Heart right ventricle (tissue), 16 donors: ENCODE results near the gene CCDC91. TPM values are rescaled to one million over a fixed set of nuclear protein-coding genes. Genes with fewer than 3 reads are reported as not detected.

Experiments
- ATAC-seq, 8 donors: fragments of 200-7000 bp; cut with Tn5 transposase; one replicate each; pipeline ENCODE4 v1.9.1; 2020; ENCODE audit warnings: mild to moderate bottlenecking in 8 of 8, moderate library complexity in 8 of 8, moderate number of reproducible peaks in 1 of 8
- DNase-seq, 2 donors: peaks; one replicate each; pipeline ENCODE4 v3.0.0-alpha.2; 2020
- H3K27ac ChIP-seq, 10 donors: fragments of 200-600 bp; sonication (generic) in 2 of 10; one replicate each; pipeline versions ENCODE4 v1.5.0 to v1.8.0; 2020 to 2022; ENCODE audit warnings: mild to moderate bottlenecking in 3 of 10
- H3K27me3 ChIP-seq, 7 donors: fragments of 200-600 bp; one replicate each; pipeline ENCODE4 v1.8.0; 2021 to 2022; ENCODE audit warnings: mild to moderate bottlenecking in 2 of 7
- H3K36me3 ChIP-seq, 9 donors: fragments of 200-600 bp; sonication (generic) in 1 of 9; one replicate each; pipeline versions ENCODE4 v1.5.0 to v1.8.0; 2020 to 2022; ENCODE audit warnings: mild to moderate bottlenecking in 2 of 9
- H3K4me1 ChIP-seq, 9 donors: fragments of 200-600 bp; sonication (generic) in 1 of 9; one replicate each; pipeline versions ENCODE4 v1.5.0 to v1.8.0; 2020 to 2022; ENCODE audit warnings: mild to moderate bottlenecking in 4 of 9
- H3K4me3 ChIP-seq, 10 donors: fragments of 200-600 bp; sonication (generic) in 2 of 10; one replicate each; pipeline versions ENCODE4 v1.5.0 to v1.8.0; 2020 to 2022; ENCODE audit warnings: mild to moderate bottlenecking in 7 of 10, moderate library complexity in 2 of 10
- H3K9me3 ChIP-seq, 11 donors: fragments of 200-600 bp in 10 of 11; sonication (generic) in 2 of 11; one replicate each; pipeline versions ENCODE4 v1.5.0 to v1.8.0; 2013 to 2022; ENCODE audit warnings: mild to moderate bottlenecking in 2 of 11, control low read depth in 1 of 11, moderate library complexity in 1 of 11
- CTCF ChIP-seq, 9 donors: fragments of 200-600 bp; sonication (generic) in 2 of 9; IDR thresholded peaks; one replicate each; pipeline versions ENCODE4 v1.5.0 to v1.8.0; 2021 to 2022; ENCODE audit warnings: antibody characterized with exemption in 9 of 9, mild to moderate bottlenecking in 5 of 9, moderate library complexity in 1 of 9
- WGBS, 2 donors: extraction: QIAGEN DNeasy Blood & Tissue Kit; methylation state at CpG; one replicate each; pipeline ENCODE4 v1.1.7; 2013; ENCODE audit warnings: inconsistent platforms in 1 of 2; 5-methylcytosine and 5-hydroxymethylcytosine counted together
- intact Hi-C, 10 donors: fragments of 100-400 bp; cut with DNase I; formaldehyde crosslinking; loops; one replicate each; pipeline versions ENCODE4 v1.11.1 to v1.14.2; 2022
- polyA plus RNA-seq, 2 donors: library from polyadenylated mRNA; stranded (reverse); fragments of 200-250 nt; gene quantifications; one replicate each; pipeline ENCODE4 v1.2.3, GENCODE V29; 2013
- total RNA-seq, 10 donors: library from RNA; stranded (reverse); fragmentation: NEBNext Ultra II Directional in 3 of 10; extraction: Animal tissue kit (Norgen Biotek cat#: 25700) in 3 of 10; gene quantifications; one replicate each; pipeline versions ENCODE4 v1.2.1 to v1.2.4, GENCODE V29; 2021 to 2023
- donor health status: Arrhythmogenic right ventricular cardiomyopathy.
- donor health status: ischemic (EF 13 %, LVEDD 7.1; RV severe dilation, severe dysfunction).
- donor health status: healthy with polysubstance abuse.
- donor health status: DM: no; HTN: yes; CAD: no.
- donor health status: DM: no; HTN: no; CAD: no.
- donor health status: ischemic (EF 25% LVEDD 6.9; RV normal size, moderate dysfunction).
- donor health status: ischemic (EF 25% LVEDD 5.7; RV mildly dilated, moderate dysfunction).
- donor health status: healthy.
- donor health status: DM: yes; HTN: yes; CAD: no.
- donor health status: Ischemic cardiomyopathy.
- donor health status: ischemic (EF 35%, LVEDD 5.7; RV mildly dilated, moderate dysfunction).
- donor health status: nonischemic (EF 11% LVEDD 7.7; RV severe dilation, severe dysfunction).
- donor health status: DM: yes; HTN: yes; CAD: no.
- donor health status: PGD.
- donor health status: ischemic (EF 29% LVEDD 5.4; RV normal size, mild dysfunction).
- donor health status: nonischemic (EF 23%, LVEDD 6.1; RV moderate dilation, normal function).

Gene CCDC91
- total and polyA plus RNA-seq, 12 donors = 20.5 to 66.4 (median 54.5) TPM

GRCh38 chr12:28568118-28568517 lies 377.9 kb downstream of the CCDC91 start:
- intact Hi-C loops = no loop called here
- Histone ChIP-seq H3K36me3 (no peaks in the 10 kb centered on the region), H3K27ac (no peak overlapping the region), H3K27me3 (no peaks in the 10 kb centered on the region), H3K4me1 (peaks cover 0 to 13% (median 3%) of the 10 kb centered on the region in 9 donors), H3K9me3 (peaks cover 0 to 7% (median 0%) of the 10 kb centered on the region in 11 donors), H3K4me3 (no peak overlapping the region)
- DNase-seq (no peak), ATAC-seq (peak in 1 of 8 donors; percentile 46)
- TF ChIP-seq CTCF (IDR thresholded peaks at IDR 0.05) = no peak
- WGBS, 2 donors = 74 to 84% methylated on average over 3 of the region's 3 CpGs

GRCh38 chr12:28568704-28569103 lies 378.4 kb downstream of the CCDC91 start:
- TF ChIP-seq CTCF (IDR thresholded peaks at IDR 0.05) = no peak
- no peak overlapping the region for H3K4me3 ChIP-seq
- H3K27me3 ChIP-seq = no peaks in the 10 kb centered on the region
- intact Hi-C loops = no loop called here
- H3K27ac ChIP-seq = no peak overlapping the region
- H3K36me3 ChIP-seq = no peaks in the 10 kb centered on the region
- no peak for DNase-seq
- no peak for ATAC-seq
- peaks cover 0 to 7% (median 0%) of the 10 kb centered on the region in 11 donors for H3K9me3 ChIP-seq
- H3K4me1 ChIP-seq = peaks cover 0 to 13% (median under 1%) of the 10 kb centered on the region in 9 donors
- WGBS, 2 donors = 76 to 88% methylated on average over 6 of the region's 6 CpGs

- no peak for TF ChIP-seq CTCF (IDR thresholded peaks at IDR 0.05)
- no peak overlapping the region for H3K27ac ChIP-seq
- no peaks in the 10 kb centered on the region for H3K27me3 ChIP-seq
- ATAC-seq (peak in 6 of 8 donors; percentile 42 to 77 (median 62)), DNase-seq (no peak)
- peaks cover 0 to 13% (median 0%) of the 10 kb centered on the region in 9 donors for H3K4me1 ChIP-seq
- H3K36me3 ChIP-seq = no peaks in the 10 kb centered on the region
- peaks cover 0 to 7% (median 0%) of the 10 kb centered on the region in 11 donors for H3K9me3 ChIP-seq
- intact Hi-C loops = loop anchor here in 1 of 10 donors (10.0 kb wide), 1 partner anchor 95 kb away; no protein-coding TSS in a partner anchor
- H3K4me3 ChIP-seq = no peak overlapping the region
- WGBS, 2 donors = 58 to 64% methylated on average over 3 of the region's 3 CpGs
Observed at GRCh38 chr12:28569698-28570411, 379.6 kb downstream of the CCDC91 start.

GRCh38 chr12:28570811-28571210 lies 380.6 kb downstream of the CCDC91 start:
- peaks cover 0 to 7% (median 0%) of the 10 kb centered on the region in 11 donors for H3K9me3 ChIP-seq
- no peak overlapping the region for H3K27ac ChIP-seq
- H3K36me3 ChIP-seq = no peaks in the 10 kb centered on the region
- WGBS, 2 donors = 88 to 93% methylated on average over 3 of the region's 3 CpGs
- intact Hi-C loops = loop anchor here in 1 of 10 donors (10.0 kb wide), 1 partner anchor 96 kb away; no protein-coding TSS in a partner anchor
- no peak for TF ChIP-seq CTCF (IDR thresholded peaks at IDR 0.05)
- ATAC-seq (no peak), DNase-seq (no peak)
- H3K4me1 ChIP-seq = peaks cover 0 to 20% (median 0%) of the 10 kb centered on the region in 9 donors
- no peaks in the 10 kb centered on the region for H3K27me3 ChIP-seq
- H3K4me3 ChIP-seq = no peak overlapping the region
